Vagina (tissue), 2 donors: ENCODE measurements around the gene MAZ. TPM values are rescaled to one million over a fixed set of nuclear protein-coding genes. Genes with fewer than 3 reads are reported as not detected.
A peak's percentile ranks its signal among the peaks of the same experiment; 100 is the strongest.

Experiments used
- DNase-seq, 2 donors: peaks; one replicate each; pipeline ENCODE4 v3.0.0-alpha.2; 2017; ENCODE audit errors: extremely low spot score in 2 of 2
- H3K27ac ChIP-seq: fragments of 200-600 bp; sonication (generic); one replicate; pipeline ENCODE4 v1.5.1; 2019
- H3K27me3 ChIP-seq: fragments of 200-600 bp; sonication (generic); one replicate; pipeline ENCODE4 v1.5.1; 2019
- H3K36me3 ChIP-seq, 2 donors: fragments of 200-600 bp; sonication (generic); one replicate each; pipeline ENCODE4 v1.5.1; 2017 to 2019
- H3K4me1 ChIP-seq: fragments of 200-600 bp; sonication (generic); one replicate; pipeline ENCODE4 v1.5.1; 2019
- H3K4me3 ChIP-seq, 2 donors: fragments of 200-600 bp; sonication (generic); 1 replicate in 1 of 2; 2 replicates in 1 of 2; pipeline ENCODE4 v1.5.1; 2016 to 2019
- H3K9me3 ChIP-seq: fragments of 200-600 bp; sonication (generic); one replicate; pipeline ENCODE4 v1.5.1; 2019
- POLR2A ChIP-seq, 2 donors: fragments of 450-650 bp; IDR thresholded peaks; one replicate each; pipeline ENCODE4 v1.6.1; 2017; ENCODE audit warnings: antibody characterized with exemption in 2 of 2, mild to moderate bottlenecking in 2 of 2, moderate library complexity in 2 of 2
- POLR2AphosphoS5 ChIP-seq, 2 donors: sonication (generic); formaldehyde crosslinking; IDR thresholded peaks; one replicate each; pipeline ENCODE4 v1.9.0; 2017; ENCODE audit warnings: antibody characterized with exemption in 2 of 2, mild to moderate bottlenecking in 2 of 2, low read depth in 1 of 2; ENCODE audit not compliant: insufficient read depth in 1 of 2
- intact Hi-C: fragments of 100-400 bp; cut with DNase I; formaldehyde crosslinking; loops from one replicate; pipeline ENCODE4 v1.15.1; 2023
- total RNA-seq: library from RNA; depleted of rRNA; stranded (reverse); fragments of >200 nt; gene quantifications from one replicate; pipeline ENCODE4 v1.2.3, GENCODE V29; 2016
- TF ChIP-seq, protein P1 (sequence below), 3 experiments: fragments of 450-650 bp in 2 of 3; fragments of 200-600 bp in 1 of 3; sonication (generic) in 1 of 3; IDR thresholded peaks; one replicate each; pipeline ENCODE4 v1.5.1; 2017 to 2019; ENCODE audit warnings: antibody characterized with exemption in 3 of 3, mild to moderate bottlenecking in 2 of 3, moderate library complexity in 2 of 3

MAZ gene
- total RNA-seq, 1 donor from 2014 or later = 87.7 TPM

DNA sequence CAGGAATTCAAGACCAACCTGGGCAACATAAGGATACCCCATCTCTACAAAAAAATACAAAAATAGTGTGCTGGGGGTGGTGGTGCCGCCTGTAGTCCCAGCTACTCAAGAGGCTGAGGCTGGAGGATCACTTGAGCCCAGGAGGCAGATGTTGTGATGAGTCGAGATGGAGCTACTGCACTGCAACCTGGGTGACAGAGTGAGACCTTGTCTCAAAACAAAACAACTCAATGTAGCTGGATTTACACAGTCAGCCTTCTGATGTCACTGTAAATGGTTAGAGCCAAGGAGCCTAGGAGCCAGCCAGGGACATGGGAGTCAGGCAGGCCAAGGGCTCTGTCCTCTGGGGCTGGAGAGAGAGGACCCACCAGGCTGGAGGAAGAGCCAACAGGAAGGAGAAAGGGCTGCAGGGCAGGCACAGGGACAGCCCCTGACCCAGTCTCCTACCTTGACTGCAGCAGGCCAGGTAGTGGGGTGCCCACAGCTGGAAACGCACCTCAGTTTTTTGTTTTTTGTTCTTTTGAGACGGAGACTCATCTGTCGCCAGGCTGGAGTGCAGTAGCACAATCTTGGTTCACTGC is 48.3 kb downstream of the MAZ start:
- no peaks in the 10 kb centered on the region for H3K9me3 ChIP-seq
- H3K27me3 ChIP-seq = no peaks in the 10 kb centered on the region
- intact Hi-C loops = loop anchor here (10.0 kb wide), 1 partner anchor 100 kb away; no protein-coding TSS in a partner anchor
- H3K4me1 ChIP-seq = peaks cover 9% of the 10 kb centered on the region
- H3K36me3 ChIP-seq = peaks cover 0 to 13% of the 10 kb centered on the region in 2 donors
- no peak for TF ChIP-seq POLR2AphosphoS5 (IDR thresholded peaks at IDR 0.05; ENCODE audit: insufficient read depth in 1 of 2, low read depth in 1 of 2)
- H3K27ac ChIP-seq = no peak overlapping the region
- H3K4me3 ChIP-seq = no peak overlapping the region
- DNase-seq = no peak

- Histone ChIP-seq H3K27ac (peak overlapping the region; percentile 13), H3K27me3 (no peaks in the 10 kb centered on the region), H3K9me3 (no peaks in the 10 kb centered on the region), H3K4me3 (no peak overlapping the region), H3K4me1 (peaks cover 24% of the 10 kb centered on the region), H3K36me3 (peaks cover 0 to 28% of the 10 kb centered on the region in 2 donors)
- intact Hi-C loops = loop anchor here (10.0 kb wide), 1 partner anchor 98 kb away; no protein-coding TSS in a partner anchor
- no peak for DNase-seq
- no peak for TF ChIP-seq POLR2AphosphoS5 (IDR thresholded peaks at IDR 0.05; ENCODE audit: insufficient read depth in 1 of 2, low read depth in 1 of 2)
- TF ChIP-seq POLR2A (IDR thresholded peaks at IDR 0.05) = no peak
- TF ChIP-seq, protein P1, sequence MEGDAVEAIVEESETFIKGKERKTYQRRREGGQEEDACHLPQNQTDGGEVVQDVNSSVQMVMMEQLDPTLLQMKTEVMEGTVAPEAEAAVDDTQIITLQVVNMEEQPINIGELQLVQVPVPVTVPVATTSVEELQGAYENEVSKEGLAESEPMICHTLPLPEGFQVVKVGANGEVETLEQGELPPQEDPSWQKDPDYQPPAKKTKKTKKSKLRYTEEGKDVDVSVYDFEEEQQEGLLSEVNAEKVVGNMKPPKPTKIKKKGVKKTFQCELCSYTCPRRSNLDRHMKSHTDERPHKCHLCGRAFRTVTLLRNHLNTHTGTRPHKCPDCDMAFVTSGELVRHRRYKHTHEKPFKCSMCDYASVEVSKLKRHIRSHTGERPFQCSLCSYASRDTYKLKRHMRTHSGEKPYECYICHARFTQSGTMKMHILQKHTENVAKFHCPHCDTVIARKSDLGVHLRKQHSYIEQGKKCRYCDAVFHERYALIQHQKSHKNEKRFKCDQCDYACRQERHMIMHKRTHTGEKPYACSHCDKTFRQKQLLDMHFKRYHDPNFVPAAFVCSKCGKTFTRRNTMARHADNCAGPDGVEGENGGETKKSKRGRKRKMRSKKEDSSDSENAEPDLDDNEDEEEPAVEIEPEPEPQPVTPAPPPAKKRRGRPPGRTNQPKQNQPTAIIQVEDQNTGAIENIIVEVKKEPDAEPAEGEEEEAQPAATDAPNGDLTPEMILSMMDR (IDR thresholded peaks at IDR 0.05) = no peak
Measured at GRCh38 chr16:29857133-29857760, 50.9 kb downstream of the MAZ start.

- DNase-seq = no peak
- H3K27ac ChIP-seq = no peak overlapping the region
- TF ChIP-seq POLR2A (IDR thresholded peaks at IDR 0.05) (no peak), POLR2AphosphoS5 (IDR thresholded peaks at IDR 0.05; ENCODE audit: insufficient read depth in 1 of 2, low read depth in 1 of 2) (no peak)
- TF ChIP-seq, protein P1 (IDR thresholded peaks at IDR 0.05) = no peak
- H3K4me1 ChIP-seq = peaks cover 26% of the 10 kb centered on the region
- no peaks in the 10 kb centered on the region for H3K27me3 ChIP-seq
- intact Hi-C loops = loop anchor here (10.0 kb wide), 1 partner anchor 97 kb away; no protein-coding TSS in a partner anchor
- no peak overlapping the region for H3K4me3 ChIP-seq
- H3K9me3 ChIP-seq = no peaks in the 10 kb centered on the region
- H3K36me3 ChIP-seq = peaks cover 0 to 28% of the 10 kb centered on the region in 2 donors
Measured at GRCh38 chr16:29858149-29858849, 52.0 kb downstream of the MAZ start.

DNA sequence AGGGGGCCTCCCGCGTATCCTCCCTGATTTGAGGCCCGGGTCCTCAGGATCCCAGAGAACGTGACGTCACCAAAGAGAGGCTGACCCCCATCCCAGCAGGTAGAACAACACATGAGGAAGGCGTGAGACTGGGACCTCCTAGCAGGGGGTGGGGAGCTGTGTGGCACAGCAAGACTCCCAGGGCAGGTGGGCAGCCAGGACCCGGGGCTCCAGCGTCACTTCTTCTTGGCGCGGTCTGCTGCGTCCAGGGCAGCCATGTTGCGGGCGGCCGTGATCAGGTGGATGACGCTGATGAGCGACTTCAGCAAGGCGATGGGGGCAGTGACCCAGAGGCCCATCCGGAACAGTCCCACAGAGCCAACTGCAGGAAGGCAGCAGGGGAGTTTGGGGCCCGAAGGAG is 52.6 kb downstream of the MAZ start:
- Histone ChIP-seq H3K9me3 (no peaks in the 10 kb centered on the region), H3K4me1 (peaks cover 31% of the 10 kb centered on the region), H3K27ac (no peak overlapping the region), H3K27me3 (no peaks in the 10 kb centered on the region), H3K4me3 (no peak overlapping the region), H3K36me3 (peaks cover 0 to 28% of the 10 kb centered on the region in 2 donors)
- TF ChIP-seq, protein P1 (IDR thresholded peaks at IDR 0.05) = no peak
- TF ChIP-seq POLR2AphosphoS5 (IDR thresholded peaks at IDR 0.05; ENCODE audit: insufficient read depth in 1 of 2, low read depth in 1 of 2) (no peak), POLR2A (IDR thresholded peaks at IDR 0.05) (no peak)
- intact Hi-C loops = loop anchor here (10.0 kb wide), 1 partner anchor 96 kb away; no protein-coding TSS in a partner anchor
- DNase-seq = no peak

GRCh38 chr16:29860218-29860617 is 53.9 kb downstream of the MAZ start:
- intact Hi-C loops = no loop called here
- Histone ChIP-seq H3K9me3 (no peaks in the 10 kb centered on the region), H3K4me1 (peaks cover 32% of the 10 kb centered on the region), H3K27ac (no peak overlapping the region), H3K27me3 (no peaks in the 10 kb centered on the region), H3K36me3 (peaks cover 0 to 28% of the 10 kb centered on the region in 2 donors), H3K4me3 (no peak overlapping the region)
- no peak for DNase-seq
- no peak for TF ChIP-seq POLR2AphosphoS5 (IDR thresholded peaks at IDR 0.05; ENCODE audit: insufficient read depth in 1 of 2, low read depth in 1 of 2)
- TF ChIP-seq POLR2A (IDR thresholded peaks at IDR 0.05) = no peak
- TF ChIP-seq, protein P1 (IDR thresholded peaks at IDR 0.05) = no peak
